22Rv1 (cell line): ENCODE results near the gene STRIT1.

Experiments
- ZFX ChIP-seq: fragments of 450-650 bp; IDR thresholded peaks from 2 replicates; pipeline ENCODE4 v1.6.1; 2017; ENCODE audit warnings: antibody characterized with exemption, borderline replicate concordance
- TF ChIP-seq, protein P1 (sequence below): fragments of 450-650 bp; IDR thresholded peaks from 2 replicates; pipeline ENCODE4 v1.5.1; 2017; ENCODE audit warnings: mild to moderate bottlenecking

DNA sequence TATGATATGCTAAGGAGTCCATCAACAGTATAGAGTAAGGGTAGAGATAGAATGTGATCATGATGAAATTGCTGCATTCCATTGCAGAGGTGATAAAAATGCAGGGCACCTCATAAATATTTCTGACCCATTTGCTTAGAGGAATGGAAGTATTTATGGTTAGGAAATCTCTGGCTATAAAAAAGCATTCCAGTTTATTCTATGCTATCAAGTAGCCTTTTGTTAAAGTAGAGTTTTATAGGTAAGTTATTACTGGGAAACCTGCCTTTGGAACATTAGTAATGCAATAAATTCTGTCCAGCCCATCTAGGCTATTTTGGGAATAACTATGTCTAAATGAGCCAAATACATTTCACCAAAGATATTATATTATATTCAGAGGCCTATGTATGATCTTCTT, 19.8 kb upstream of the STRIT1 start:
- TF ChIP-seq, protein P1, sequence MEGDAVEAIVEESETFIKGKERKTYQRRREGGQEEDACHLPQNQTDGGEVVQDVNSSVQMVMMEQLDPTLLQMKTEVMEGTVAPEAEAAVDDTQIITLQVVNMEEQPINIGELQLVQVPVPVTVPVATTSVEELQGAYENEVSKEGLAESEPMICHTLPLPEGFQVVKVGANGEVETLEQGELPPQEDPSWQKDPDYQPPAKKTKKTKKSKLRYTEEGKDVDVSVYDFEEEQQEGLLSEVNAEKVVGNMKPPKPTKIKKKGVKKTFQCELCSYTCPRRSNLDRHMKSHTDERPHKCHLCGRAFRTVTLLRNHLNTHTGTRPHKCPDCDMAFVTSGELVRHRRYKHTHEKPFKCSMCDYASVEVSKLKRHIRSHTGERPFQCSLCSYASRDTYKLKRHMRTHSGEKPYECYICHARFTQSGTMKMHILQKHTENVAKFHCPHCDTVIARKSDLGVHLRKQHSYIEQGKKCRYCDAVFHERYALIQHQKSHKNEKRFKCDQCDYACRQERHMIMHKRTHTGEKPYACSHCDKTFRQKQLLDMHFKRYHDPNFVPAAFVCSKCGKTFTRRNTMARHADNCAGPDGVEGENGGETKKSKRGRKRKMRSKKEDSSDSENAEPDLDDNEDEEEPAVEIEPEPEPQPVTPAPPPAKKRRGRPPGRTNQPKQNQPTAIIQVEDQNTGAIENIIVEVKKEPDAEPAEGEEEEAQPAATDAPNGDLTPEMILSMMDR = no peak
- no peak for TF ChIP-seq ZFX
